CD4-positive, alpha-beta T cell (primary cell): ENCODE measurements around the gene ZNF710. TPM values are rescaled to one million over a fixed set of nuclear protein-coding genes. Genes with fewer than 3 reads are reported as not detected.

ENCODE experiments used
- ATAC-seq: fragments of 200-7000 bp; cut with Tn5 transposase; one replicate; pipeline ENCODE4 v1.10.0; 2022; ENCODE audit warnings: mild to moderate bottlenecking; ENCODE audit not compliant: poor library complexity
- CTCF ChIA-PET: fragments of 350-600 bp; sonication (Branson Sonifier 250); formaldehyde crosslinking; loops from one replicate; lab custom pipeline; 2021; ENCODE audit warnings: antibody characterized with exemption, inconsistent platforms; lab: Charles Lee
- POLR2A ChIA-PET: fragments of 350-600 bp; sonication (Branson Sonifier 250); formaldehyde crosslinking; loops from one replicate; lab custom pipeline; 2021; ENCODE audit warnings: antibody characterized with exemption, inconsistent platforms; lab: Charles Lee
- DNase-seq, 14 experiments: peaks; one replicate each; pipeline ENCODE4 v3.0.0-alpha.2; 2013 to 2020; ENCODE audit warnings: mixed read lengths in 2 of 14
- H3K27ac ChIP-seq, 2 donors: one replicate each; pipeline versions ENCODE4 v1.5.1 to v1.7.0; 2013; ENCODE audit warnings: low read length in 2 of 2, low read depth in 1 of 2, mild to moderate bottlenecking in 1 of 2
- H3K27me3 ChIP-seq, 2 experiments: 1 replicate in 1 of 2; 2 replicates in 1 of 2; pipeline versions ENCODE4 v1.6.1 to v1.7.0; 2013; ENCODE audit warnings: low read length in 2 of 2, control low read depth in 1 of 2, mild to moderate bottlenecking in 1 of 2, moderate library complexity in 1 of 2; ENCODE audit not compliant: insufficient read depth in 2 of 2, control insufficient read depth in 1 of 2
- H3K36me3 ChIP-seq: one replicate; pipeline ENCODE4 v1.6.1; 2013; ENCODE audit warnings: low read length, control low read depth; ENCODE audit not compliant: insufficient read depth
- H3K4me1 ChIP-seq: one replicate; pipeline ENCODE4 v1.6.1; 2013; ENCODE audit warnings: low read length, control low read depth; ENCODE audit not compliant: insufficient read depth
- H3K4me3 ChIP-seq: one replicate; pipeline ENCODE4 v1.5.1; 2013; ENCODE audit warnings: mild to moderate bottlenecking, low read length, moderate library complexity
- H3K9me3 ChIP-seq, 2 experiments: 1 replicate in 1 of 2; 2 replicates in 1 of 2; pipeline versions ENCODE4 v1.6.1 to v1.7.0; 2013; ENCODE audit warnings: low read length in 2 of 2, mild to moderate bottlenecking in 2 of 2, control low read depth in 1 of 2, moderate library complexity in 1 of 2; ENCODE audit not compliant: control insufficient read depth in 1 of 2, insufficient read depth in 1 of 2
- H3K27ac Mint-ChIP-seq: one replicate; pipeline ENCODE4 v1.8.0; 2020; ENCODE audit warnings: mixed read lengths
- H3K27me3 Mint-ChIP-seq: one replicate; pipeline ENCODE4 v1.8.0; 2021; ENCODE audit warnings: mixed read lengths
- H3K36me3 Mint-ChIP-seq: one replicate; pipeline ENCODE4 v1.8.0; 2021; ENCODE audit warnings: low read depth, mixed read lengths
- H3K4me1 Mint-ChIP-seq: one replicate; pipeline ENCODE4 v1.8.0; 2021; ENCODE audit warnings: low read depth, mixed read lengths
- H3K4me3 Mint-ChIP-seq: one replicate; pipeline ENCODE4 v1.8.0; 2020; ENCODE audit warnings: mild to moderate bottlenecking, mixed read lengths
- H3K9me3 Mint-ChIP-seq: one replicate; pipeline ENCODE4 v1.8.0; 2020; ENCODE audit warnings: mixed read lengths
- intact Hi-C, 2 experiments: fragments of 100-400 bp; cut with DNase I in 1 of 2; cut with micrococcal nuclease in 1 of 2; formaldehyde crosslinking; loops; one replicate each; pipeline versions ENCODE4 v1.15.1 to v1.9.0; 2023 to 2025; cut with DNase I, micrococcal nuclease
- total RNA-seq, 174 experiments: library from RNA in 2 of 174; stranded (reverse) in 2 of 174; gene quantifications; one replicate each; pipeline ENCODE4 v1.2.3 and lab custom pipeline; 2021 to 2026
- TF ChIP-seq, protein P1 (sequence below): fragments of 200-600 bp; IDR thresholded peaks from one replicate; pipeline ENCODE4 v1.8.0; 2022; ENCODE audit warnings: antibody characterized with exemption, mild to moderate bottlenecking

Gene ZNF710
- total RNA-seq, 2 experiments from 2014 or later, result 6.5 to 7.7 TPM

DNA sequence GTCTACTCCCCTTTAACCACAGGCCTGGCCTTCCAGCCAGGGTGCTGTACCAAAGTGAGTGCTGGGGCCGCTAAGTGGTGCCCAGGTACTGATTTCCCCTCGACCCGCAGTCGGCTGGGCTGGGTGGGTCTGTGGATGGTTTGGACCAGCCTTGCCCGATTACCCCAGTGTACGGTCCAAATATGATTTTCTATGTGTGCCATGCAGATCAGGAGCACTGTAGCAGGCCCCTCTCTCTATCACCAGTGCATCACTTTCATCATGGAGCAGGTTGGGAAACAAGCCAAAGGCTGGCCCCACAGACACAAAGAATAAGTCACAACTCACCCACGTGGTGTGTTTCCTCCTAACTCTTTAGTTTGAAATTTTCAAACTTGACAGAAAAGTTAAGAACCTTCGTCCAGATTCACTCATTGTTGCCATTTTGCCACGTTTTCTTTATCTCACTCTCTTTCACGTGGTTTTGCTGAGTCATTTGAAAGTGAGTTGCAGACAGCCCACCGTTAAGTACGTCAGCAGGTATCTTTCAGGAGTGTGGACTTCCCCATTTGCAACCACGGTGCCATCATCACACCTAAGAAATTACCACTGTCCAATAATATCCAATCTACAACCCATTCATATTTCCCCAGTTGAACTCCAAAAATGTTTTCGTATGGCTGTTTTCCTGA is 37.0 kb downstream of the ZNF710 start:
- intact Hi-C loops, result no loop called here
- H3K27ac ChIP-seq, result no peak overlapping the region
- CTCF ChIA-PET, result no interaction called here
- peaks cover 71% of the 10 kb centered on the region for H3K4me1 Mint-ChIP-seq
- H3K4me3 ChIP-seq, result no peak overlapping the region
- ATAC-seq (peak; percentile 65), DNase-seq (peak in 5 of 14 experiments; percentile 39 to 80 (median 50))
- no peaks in the 10 kb centered on the region for H3K9me3 ChIP-seq
- TF ChIP-seq, protein P1, sequence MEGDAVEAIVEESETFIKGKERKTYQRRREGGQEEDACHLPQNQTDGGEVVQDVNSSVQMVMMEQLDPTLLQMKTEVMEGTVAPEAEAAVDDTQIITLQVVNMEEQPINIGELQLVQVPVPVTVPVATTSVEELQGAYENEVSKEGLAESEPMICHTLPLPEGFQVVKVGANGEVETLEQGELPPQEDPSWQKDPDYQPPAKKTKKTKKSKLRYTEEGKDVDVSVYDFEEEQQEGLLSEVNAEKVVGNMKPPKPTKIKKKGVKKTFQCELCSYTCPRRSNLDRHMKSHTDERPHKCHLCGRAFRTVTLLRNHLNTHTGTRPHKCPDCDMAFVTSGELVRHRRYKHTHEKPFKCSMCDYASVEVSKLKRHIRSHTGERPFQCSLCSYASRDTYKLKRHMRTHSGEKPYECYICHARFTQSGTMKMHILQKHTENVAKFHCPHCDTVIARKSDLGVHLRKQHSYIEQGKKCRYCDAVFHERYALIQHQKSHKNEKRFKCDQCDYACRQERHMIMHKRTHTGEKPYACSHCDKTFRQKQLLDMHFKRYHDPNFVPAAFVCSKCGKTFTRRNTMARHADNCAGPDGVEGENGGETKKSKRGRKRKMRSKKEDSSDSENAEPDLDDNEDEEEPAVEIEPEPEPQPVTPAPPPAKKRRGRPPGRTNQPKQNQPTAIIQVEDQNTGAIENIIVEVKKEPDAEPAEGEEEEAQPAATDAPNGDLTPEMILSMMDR, result no peak
- no peaks in the 10 kb centered on the region for H3K36me3 ChIP-seq
- H3K4me1 ChIP-seq, result peaks cover 58% of the 10 kb centered on the region
- no peaks in the 10 kb centered on the region for H3K27me3 ChIP-seq
- H3K36me3 Mint-ChIP-seq, result no peaks in the 10 kb centered on the region
- H3K4me3 Mint-ChIP-seq, result peak overlapping the region; percentile 59
- H3K27me3 Mint-ChIP-seq, result no peaks in the 10 kb centered on the region
- peak overlapping the region; percentile 70 for H3K27ac Mint-ChIP-seq
- POLR2A ChIA-PET, result no interaction called here
- H3K9me3 Mint-ChIP-seq, result no peaks in the 10 kb centered on the region

DNA sequence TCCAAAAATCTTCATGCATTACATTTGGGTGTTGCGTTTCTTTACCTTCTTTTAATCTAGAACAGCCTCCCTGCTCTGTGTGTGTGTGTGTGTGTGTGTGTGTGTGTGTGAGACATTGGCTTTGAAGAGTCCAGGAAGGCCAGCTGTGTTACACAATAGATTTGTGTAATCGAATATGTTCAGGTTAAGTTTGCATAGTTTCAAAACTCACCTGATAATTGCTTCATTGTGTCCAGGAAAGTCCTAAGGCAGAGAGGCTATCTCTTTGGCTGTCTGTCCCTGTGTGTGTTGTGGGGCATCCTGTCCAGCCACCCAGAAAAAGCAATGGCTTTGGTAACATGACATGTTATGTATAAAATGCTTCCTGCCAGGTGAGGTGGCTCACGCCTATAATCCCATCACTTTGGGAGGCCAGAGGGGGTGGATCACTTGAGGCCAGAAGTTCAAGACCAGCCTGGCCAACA is 37.5 kb downstream of the ZNF710 start:
- intact Hi-C loops, result no loop called here
- no peaks in the 10 kb centered on the region for H3K9me3 ChIP-seq
- peak overlapping the region; percentile 70 for H3K27ac Mint-ChIP-seq
- H3K4me1 Mint-ChIP-seq, result peaks cover 65% of the 10 kb centered on the region
- ChIA-PET CTCF (no interaction called here), POLR2A (no interaction called here)
- H3K4me1 ChIP-seq, result peaks cover 55% of the 10 kb centered on the region
- no peaks in the 10 kb centered on the region for H3K9me3 Mint-ChIP-seq
- ATAC-seq (no peak), DNase-seq (no peak)
- no peaks in the 10 kb centered on the region for H3K27me3 ChIP-seq
- no peak overlapping the region for H3K4me3 ChIP-seq
- no peak overlapping the region for H3K27ac ChIP-seq
- no peaks in the 10 kb centered on the region for H3K27me3 Mint-ChIP-seq
- no peaks in the 10 kb centered on the region for H3K36me3 Mint-ChIP-seq
- H3K4me3 Mint-ChIP-seq, result no peak overlapping the region
- TF ChIP-seq, protein P1, result no peak
- peaks cover 2% of the 10 kb centered on the region for H3K36me3 ChIP-seq

DNA sequence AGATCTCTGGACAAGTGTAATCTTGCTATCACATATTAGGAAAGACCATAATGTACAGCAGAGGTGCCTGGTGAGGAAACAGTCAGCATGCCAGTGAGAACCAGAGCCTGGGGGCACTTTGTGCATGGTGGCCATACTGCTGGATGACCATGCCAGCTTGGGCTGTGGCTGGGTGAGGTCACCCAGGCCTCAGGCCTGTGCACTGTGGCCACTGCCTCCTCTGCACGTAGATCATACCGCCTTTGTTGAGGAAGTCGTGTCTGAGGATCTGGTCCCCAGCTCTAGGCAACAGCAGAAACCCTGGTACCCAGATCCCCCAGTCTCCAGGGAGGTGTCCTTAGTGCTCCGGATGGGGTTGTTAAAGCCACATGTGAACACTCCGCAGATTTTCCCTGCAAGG is 38.9 kb downstream of the ZNF710 start:
- H3K9me3 ChIP-seq, result no peaks in the 10 kb centered on the region
- Mint-ChIP-seq H3K36me3 (no peaks in the 10 kb centered on the region), H3K9me3 (no peaks in the 10 kb centered on the region), H3K27me3 (no peaks in the 10 kb centered on the region), H3K4me1 (peaks cover 54% of the 10 kb centered on the region), H3K4me3 (no peak overlapping the region), H3K27ac (peak overlapping the region; percentile 54)
- no peak overlapping the region for H3K4me3 ChIP-seq
- ATAC-seq, result no peak
- H3K27me3 ChIP-seq, result no peaks in the 10 kb centered on the region
- TF ChIP-seq, protein P1, result no peak
- H3K4me1 ChIP-seq, result peaks cover 45% of the 10 kb centered on the region
- no peak for DNase-seq
- H3K27ac ChIP-seq, result no peak overlapping the region
- ChIA-PET CTCF (interaction anchor here (0.6 kb wide), 1 partner anchor 431 kb away, joined by 4 read pairs; no protein-coding TSS in a partner anchor), POLR2A (no interaction called here)
- intact Hi-C loops, result no loop called here
- H3K36me3 ChIP-seq, result peaks cover 9% of the 10 kb centered on the region
